Ammon's horn (tissue), 1 donor: Measurements from ENCODE around the gene C5AR1.
"Not testable (repeated sequence)": the region's sequence is repeated elsewhere in the genome, so short reads cannot be mapped to it uniquely, and the experiment has no call there.

Experiments
- DNase-seq: peaks from one replicate; pipeline ENCODE4 v3.0.0-alpha.2; 2016; ENCODE audit warnings: low spot score

Gene C5AR1

DNA sequence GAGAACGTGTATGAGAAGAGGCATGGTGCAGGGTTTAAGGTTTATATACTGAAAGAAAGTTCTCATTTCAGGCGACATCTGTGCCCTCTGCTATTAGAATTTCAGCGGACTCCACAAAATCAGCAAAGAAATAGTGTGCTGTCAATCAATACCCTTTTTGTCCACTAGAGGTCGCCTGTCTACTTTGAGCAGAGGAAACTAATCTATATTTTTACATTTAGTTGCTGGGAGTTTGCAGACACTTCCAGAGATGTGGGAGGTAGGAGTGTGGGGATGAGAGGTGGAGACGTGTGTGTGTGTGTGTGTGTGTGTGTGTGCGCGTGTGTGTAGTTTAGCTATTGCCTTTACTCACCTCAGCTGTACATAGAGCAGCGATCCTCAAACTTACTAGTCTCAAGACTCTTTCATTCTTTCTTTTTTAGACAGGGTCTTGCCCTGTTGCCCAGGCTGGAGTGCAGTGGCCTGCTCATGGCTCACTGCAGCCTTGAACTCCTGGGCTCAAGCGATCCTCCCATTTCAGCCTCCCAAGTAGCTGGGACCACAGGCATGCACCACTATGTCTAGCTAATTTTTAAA lies 25.2 kb upstream of the C5AR1 start:
- peak; percentile 67 for DNase-seq

DNA sequence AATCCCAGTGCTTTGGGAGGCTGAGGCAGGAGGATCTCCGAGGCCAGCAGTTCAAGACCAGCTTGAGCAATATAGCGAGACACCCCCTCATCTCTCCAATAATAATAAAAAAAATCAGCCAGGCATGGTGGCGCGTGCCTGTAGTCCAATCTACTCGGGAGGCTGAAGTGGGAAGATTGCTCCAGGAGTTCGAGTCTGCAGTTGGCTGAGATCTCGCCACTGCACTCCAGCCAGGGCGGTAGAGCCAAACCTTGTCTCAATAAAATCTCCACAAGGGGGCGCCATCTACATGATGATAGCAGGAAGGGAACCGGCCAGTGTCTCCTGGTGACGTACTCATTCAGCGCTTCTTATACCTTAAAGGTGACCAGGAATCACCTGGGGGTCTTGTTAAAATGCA lies 13.6 kb upstream of the C5AR1 start:
- peak; percentile 78 for DNase-seq

GRCh38 chr19:47300867-47301266 lies 8.8 kb upstream of the C5AR1 start:
- DNase-seq: not testable (repeated sequence)

- no peak for DNase-seq
These were observed 7.4 kb upstream of the C5AR1 start for GRCh38 chr19:47302249-47302648.

- DNase-seq: no peak
These were observed 5.7 kb upstream of the C5AR1 start for GRCh38 chr19:47303966-47304365.

DNA sequence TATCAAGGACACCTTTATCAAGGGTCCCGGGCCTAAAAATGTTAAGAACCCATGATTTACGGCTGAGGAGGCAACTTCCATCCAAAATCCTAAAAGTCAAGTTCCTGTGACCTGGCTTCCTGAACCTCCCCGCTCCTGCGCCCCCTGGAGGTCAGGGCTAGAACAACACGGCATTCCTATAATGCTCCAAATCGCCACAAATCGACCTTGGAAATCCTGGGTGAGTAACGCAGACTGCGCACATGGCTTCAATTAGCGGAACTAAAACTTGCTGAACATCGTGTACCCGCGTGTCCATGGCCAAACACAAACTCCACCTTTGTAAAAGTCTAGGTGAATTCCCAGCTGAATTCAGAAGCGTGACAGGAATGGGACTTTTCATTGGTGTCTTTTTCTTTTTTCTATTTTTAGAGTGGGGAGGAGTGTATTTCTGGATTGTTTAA lies 4.3 kb upstream of the C5AR1 start:
- DNase-seq: peak; percentile 50

GRCh38 chr19:47306303-47306702 lies 3.4 kb upstream of the C5AR1 start:
- no peak for DNase-seq

DNA sequence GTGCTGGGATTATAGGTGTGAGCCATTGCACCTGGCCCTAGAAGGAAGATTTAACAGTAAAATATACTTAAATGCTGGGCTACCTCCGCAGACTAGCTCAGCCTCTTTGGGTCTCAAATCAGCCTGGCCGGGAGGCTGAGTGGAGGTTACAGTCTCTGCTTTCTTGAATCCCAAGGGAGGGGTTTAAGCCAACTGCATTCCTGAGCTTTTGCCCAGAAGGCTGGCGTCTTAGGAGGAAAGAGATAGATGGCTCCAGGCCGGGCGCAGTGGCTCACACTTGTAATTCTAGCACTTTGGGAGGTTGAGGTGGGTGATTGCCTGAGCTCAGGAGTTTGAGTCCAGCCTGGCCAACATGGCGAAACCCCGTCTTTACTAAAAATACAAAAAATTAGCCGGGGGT lies 623 bp upstream of the C5AR1 start:
- DNase-seq: no peak

GRCh38 chr19:47310323-47310722 lies 662 bp downstream of the C5AR1 start:
- no peak for DNase-seq

DNA sequence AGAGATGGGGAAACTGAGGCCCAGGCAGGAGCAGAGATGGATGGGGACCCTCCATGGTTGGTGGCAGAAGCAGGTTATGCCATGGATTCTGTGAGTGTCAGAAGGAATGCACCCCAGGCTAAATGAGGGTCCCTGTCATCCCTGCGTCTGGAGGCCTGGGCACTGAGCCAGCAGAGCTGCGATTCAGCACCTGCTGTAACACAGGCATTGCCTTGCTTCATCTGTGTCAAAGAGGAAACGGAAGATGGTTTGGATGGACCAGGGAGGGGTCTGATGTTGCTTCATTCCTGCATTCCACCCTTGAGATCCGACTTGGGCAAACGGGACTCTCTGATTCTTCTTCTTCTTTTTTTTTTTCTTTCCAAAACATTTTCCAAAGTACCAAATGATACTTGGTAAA lies 1.2 kb downstream of the C5AR1 start:
- peak; percentile 31 for DNase-seq

- DNase-seq: no peak
These were observed 2.8 kb downstream of the C5AR1 start for GRCh38 chr19:47312366-47313006.

GRCh38 chr19:47313754-47314295 lies 4.2 kb downstream of the C5AR1 start:
- no peak for DNase-seq

DNA sequence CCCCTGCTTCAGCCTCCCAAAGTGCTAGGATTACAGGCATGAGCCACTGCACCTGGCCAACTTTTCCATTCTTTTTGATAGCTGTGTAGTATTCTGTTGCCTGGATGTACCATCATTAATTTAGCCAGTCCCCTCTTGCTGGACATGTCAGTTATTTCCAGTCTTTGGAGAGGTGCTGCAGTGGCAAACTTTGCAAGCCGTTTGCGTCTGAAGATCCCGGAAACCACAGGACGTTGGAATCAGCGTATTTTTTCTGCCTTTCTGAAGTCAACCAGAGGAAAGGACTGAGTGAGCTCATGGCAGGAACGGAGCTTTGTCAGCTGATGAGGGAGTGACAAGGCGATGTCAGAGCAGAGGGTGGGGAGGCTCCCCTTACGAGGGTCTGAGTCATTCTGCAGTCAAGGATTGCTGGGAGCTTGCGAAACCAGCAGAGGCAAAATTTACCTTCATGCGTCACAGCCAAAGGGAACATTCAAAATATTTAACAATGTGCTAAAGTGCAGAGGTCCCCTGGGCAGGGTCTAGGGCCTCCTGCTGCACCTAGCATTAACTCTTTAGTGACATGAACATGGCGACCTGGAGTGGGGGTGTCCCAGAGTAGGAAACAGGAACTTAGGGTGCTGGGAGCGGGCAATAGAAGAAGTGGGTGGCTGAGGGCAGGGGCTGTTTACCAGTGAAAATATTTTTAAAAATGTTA lies 5.6 kb downstream of the C5AR1 start:
- DNase-seq: peak; percentile 76

GRCh38 chr19:47316513-47316912 lies 6.9 kb downstream of the C5AR1 start:
- no peak for DNase-seq

- no peak for DNase-seq
These were observed 10.5 kb downstream of the C5AR1 start for GRCh38 chr19:47319923-47320871.

DNA sequence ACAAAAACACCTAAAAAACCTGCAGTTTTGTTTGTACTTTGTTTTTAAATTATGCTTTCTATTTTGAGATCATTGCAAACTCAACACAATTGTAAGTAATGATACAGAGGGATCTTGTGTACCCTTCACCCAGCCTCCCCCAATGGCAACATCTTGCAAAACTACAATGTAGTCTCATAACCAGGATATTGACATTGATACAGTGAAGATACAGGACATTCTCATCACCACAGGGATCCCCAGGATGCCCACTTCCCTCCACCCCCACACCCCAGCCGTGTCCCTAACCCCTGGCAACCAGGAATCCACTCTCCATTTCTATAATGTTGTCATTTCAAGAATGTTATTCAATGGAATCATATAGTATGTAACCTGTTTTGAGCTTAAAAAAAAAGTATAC lies 12.0 kb downstream of the C5AR1 start:
- no peak for DNase-seq

- peak; percentile 25 for DNase-seq
These were observed 12.4 kb downstream of the C5AR1 start for GRCh38 chr19:47322058-47322457.

- DNase-seq: no peak
These were observed 13.7 kb downstream of the C5AR1 start for GRCh38 chr19:47323409-47323808.

GRCh38 chr19:47323872-47324271 lies 14.2 kb downstream of the C5AR1 start:
- no peak for DNase-seq

DNA sequence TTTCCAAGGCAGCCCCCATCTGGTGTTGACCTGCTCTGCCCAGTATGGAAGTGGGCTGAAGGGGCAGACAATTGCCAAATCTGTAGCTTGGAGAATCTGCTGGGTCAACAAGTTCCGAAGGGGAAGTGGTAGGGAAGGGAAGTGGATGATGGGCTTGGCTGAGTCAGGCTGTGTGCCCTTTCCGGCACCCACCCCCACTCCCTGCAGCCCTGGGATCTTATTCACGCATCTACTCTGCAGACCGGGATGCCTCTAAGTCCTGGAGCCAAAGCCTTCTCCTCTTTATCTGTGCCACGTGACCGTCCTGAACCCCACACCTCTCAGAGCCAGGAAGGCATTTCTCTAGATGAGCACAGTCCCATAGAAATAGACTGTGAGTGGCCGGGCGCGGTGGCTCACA lies 14.8 kb downstream of the C5AR1 start:
- peak; percentile 70 for DNase-seq

DNA sequence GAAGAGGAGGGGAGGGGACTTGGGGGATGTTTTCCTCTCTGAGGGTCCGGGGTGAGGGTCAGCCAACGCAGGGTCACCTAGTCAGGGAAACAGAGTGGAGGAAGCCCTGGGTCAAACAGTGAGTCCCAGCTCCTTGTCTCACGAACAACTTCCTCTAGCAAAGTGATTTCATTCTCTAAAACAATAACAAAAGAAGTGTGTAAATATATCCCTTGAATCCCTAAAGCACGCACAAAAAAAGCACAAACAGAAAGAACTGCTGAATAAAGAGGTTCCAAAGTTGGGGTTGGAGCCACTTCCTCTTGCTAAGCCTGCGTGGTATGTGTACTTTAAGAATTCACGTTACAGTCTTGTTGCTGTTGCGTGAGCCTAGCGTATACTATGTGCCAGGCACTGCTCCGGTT lies 20.8 kb downstream of the C5AR1 start:
- peak; percentile 57 for DNase-seq

GRCh38 chr19:47331490-47331889 lies 21.8 kb downstream of the C5AR1 start:
- no peak for DNase-seq
